GM12878 (cell line): Measurements from ENCODE around the gene ADAM19. TPM values are rescaled to one million over a fixed set of nuclear protein-coding genes. Genes with fewer than 3 reads are reported as not detected.

Experiments
- ATAC-seq: fragments of 200-7000 bp; cut with Tn5 transposase; 3 replicates; pipeline ENCODE4 v1.9.1; 2020; ENCODE audit warnings: mild to moderate bottlenecking, moderate library complexity
- BruUV-seq: library from RNA; stranded (reverse); fragments of 400-500 nt; replicated peaks from 2 replicates; lab custom pipeline; 2021; lab: Mats Ljungman, UMichigan
- CTCF ChIA-PET: fragments of 300-600 bp; sonication (Branson Sonifier 250); formaldehyde crosslinking; extraction: SDS; loops from one replicate; lab custom pipeline; 2021; ENCODE audit warnings: inconsistent platforms; lab: Yijun Ruan, JAX
- POLR2A ChIA-PET: fragments of 350-600 bp; formaldehyde crosslinking; extraction: SDS; loops from one replicate; lab custom pipeline; 2021; ENCODE audit warnings: inconsistent platforms; lab: Charles Lee
- RAD21 ChIA-PET: fragments of 300-600 bp; sonication (Branson Sonifier 250); formaldehyde crosslinking; loops from one replicate; lab custom pipeline; 2023; ENCODE audit warnings: antibody characterized with exemption; ENCODE audit not compliant: unreplicated experiment; lab: Charles Lee
- SMC1A ChIA-PET: fragments of 300-600 bp; sonication (Branson Sonifier 250); formaldehyde crosslinking; loops from one replicate; lab custom pipeline; 2023; ENCODE audit not compliant: unreplicated experiment, uncharacterized antibody; lab: Charles Lee
- DNase-seq: peaks from one replicate; pipeline ENCODE4 v3.0.0-alpha.2; 2011; ENCODE audit warnings: low read depth, low spot score
- FAIRE-seq: peaks from 3 replicates; lab custom pipeline; 2011; peaks lifted over from hg19 to GRCh38; lab: Jason Lieb, UNC
- H2AFZ ChIP-seq: 2 replicates; pipeline ENCODE4 v1.6.0; 2011; ENCODE audit warnings: low read depth, low read length, control low read depth; ENCODE audit not compliant: control insufficient read depth
- H3K27ac ChIP-seq: 2 replicates; pipeline ENCODE4 v1.5.1; 2011; ENCODE audit warnings: control low read depth; ENCODE audit not compliant: control insufficient read depth, insufficient read depth
- H3K27me3 ChIP-seq, 2 experiments: replicated peaks in 1 of 2; 2 replicates each; pipeline versions ENCODE4 v1.6.0 to v1.6.1; 2011; ENCODE audit warnings: low read length in 1 of 2; ENCODE audit not compliant: control insufficient read depth in 2 of 2, insufficient read depth in 2 of 2
- H3K36me3 ChIP-seq, 2 experiments: 2 replicates each; pipeline ENCODE4 v1.5.1; 2011; ENCODE audit warnings: low read length in 1 of 2; ENCODE audit not compliant: control insufficient read depth in 2 of 2, insufficient read depth in 2 of 2
- H3K4me1 ChIP-seq: 2 replicates; pipeline ENCODE4 v1.6.1; 2011; ENCODE audit warnings: mild to moderate bottlenecking, low read length, moderate library complexity, mixed read lengths; ENCODE audit not compliant: control insufficient read depth, insufficient read depth
- H3K4me2 ChIP-seq: 2 replicates; pipeline ENCODE4 v1.6.0; 2011; ENCODE audit warnings: control low read depth; ENCODE audit not compliant: control insufficient read depth, insufficient read depth
- H3K4me3 ChIP-seq: fragments of 200-600 bp; sonication (generic); 2 replicates; pipeline ENCODE4 v1.5.1; 2016
- H3K79me2 ChIP-seq: 2 replicates; pipeline ENCODE4 v1.6.0; 2011; ENCODE audit warnings: low read length; ENCODE audit not compliant: control insufficient read depth, insufficient read depth
- H3K9ac ChIP-seq: 2 replicates; pipeline ENCODE4 v1.8.0; 2011; ENCODE audit warnings: low read length, control low read depth, mixed read lengths; ENCODE audit not compliant: control insufficient read depth, insufficient read depth
- H3K9me3 ChIP-seq: replicated peaks from 3 replicates; pipeline ENCODE4 v1.5.1; 2011; ENCODE audit warnings: mild to moderate bottlenecking, low read length; ENCODE audit not compliant: control insufficient read depth, insufficient read depth
- H4K20me1 ChIP-seq: 2 replicates; pipeline ENCODE4 v1.6.0; 2011; ENCODE audit not compliant: control insufficient read depth, insufficient read depth
- BCL11A ChIP-seq: IDR thresholded peaks from 2 replicates; pipeline ENCODE4 v1.6.1; 2011; ENCODE audit warnings: low read depth, low read length
- BCLAF1 ChIP-seq: fragments of 450-650 bp; IDR thresholded peaks from 2 replicates; pipeline ENCODE4 v1.6.1; 2017; ENCODE audit warnings: antibody characterized with exemption, mild to moderate bottlenecking, moderate library complexity
- BMI1 ChIP-seq: fragments of 450-650 bp; IDR thresholded peaks from 2 replicates; pipeline ENCODE4 v1.6.1; 2016; ENCODE audit warnings: mild to moderate bottlenecking, moderate library complexity, borderline replicate concordance
- CHD1 ChIP-seq: IDR thresholded peaks from 2 replicates; pipeline ENCODE4 v1.6.1; 2012; ENCODE audit warnings: low read depth, low read length, improper control_type of control experiment
- E2F8 ChIP-seq: fragments of 450-650 bp; IDR thresholded peaks from 2 replicates; pipeline ENCODE4 v1.6.1; 2018; ENCODE audit warnings: mild to moderate bottlenecking, low read depth, moderate library complexity; ENCODE audit not compliant: partially characterized antibody
- EGR1 ChIP-seq, 2 experiments: IDR thresholded peaks; 1 replicate in 1 of 2; 2 replicates in 1 of 2; pipeline ENCODE4 v1.6.1; 2011 to 2012; ENCODE audit warnings: low read depth in 2 of 2, low read length in 2 of 2, borderline replicate concordance in 1 of 2, mild to moderate bottlenecking in 1 of 2, moderate library complexity in 1 of 2
- ESRRA ChIP-seq: IDR thresholded peaks from 2 replicates; pipeline ENCODE4 v1.6.1; 2012; ENCODE audit warnings: mild to moderate bottlenecking, low read length, improper control_type of control experiment
- EZH2 ChIP-seq: IDR thresholded peaks from 2 replicates; pipeline ENCODE4 v1.6.1; 2012; ENCODE audit warnings: low read depth, mild to moderate bottlenecking, control low read depth, inconsistent platforms, low read length, borderline replicate concordance; ENCODE audit not compliant: control insufficient read depth
- HDAC2 ChIP-seq: fragments of 200-600 bp; sonication (generic); IDR thresholded peaks from 2 replicates; pipeline ENCODE4 v1.6.1; 2017
- HDGF ChIP-seq: fragments of 450-650 bp; IDR thresholded peaks from 2 replicates; pipeline ENCODE4 v1.6.1; 2016; ENCODE audit warnings: antibody characterized with exemption
- MTA3 ChIP-seq: IDR thresholded peaks from 2 replicates; pipeline ENCODE4 v1.6.1; 2012; ENCODE audit warnings: low read length, inconsistent platforms, borderline replicate concordance
- NFIC ChIP-seq: IDR thresholded peaks from 2 replicates; pipeline ENCODE4 v1.6.1; 2012; ENCODE audit warnings: low read depth, mild to moderate bottlenecking, inconsistent platforms, low read length, moderate library complexity
- NKRF ChIP-seq: fragments of 450-650 bp; conservative IDR thresholded peaks from 2 replicates; pipeline ENCODE4 v1.6.1; 2017; ENCODE audit warnings: mild to moderate bottlenecking, moderate library complexity
- NRF1 ChIP-seq: conservative IDR thresholded peaks from 2 replicates; pipeline ENCODE4 v1.6.1; 2011; ENCODE audit warnings: mild to moderate bottlenecking, low read depth, low read length, improper control_type of control experiment
- RELA ChIP-seq: fragments of 450-650 bp; IDR thresholded peaks from 2 replicates; pipeline ENCODE4 v1.8.0; 2014; ENCODE audit warnings: borderline replicate concordance; ENCODE audit not compliant: partially characterized antibody
- WGBS: methylation state at CpG from one replicate; pipeline ENCODE4 v1.1.6; 2016; ENCODE audit warnings: low lambda C conversion rate; ENCODE audit not compliant: insufficient replicate concordance, insufficient coverage; ENCODE audit errors: missing lambda C conversion rate; 5-methylcytosine and 5-hydroxymethylcytosine counted together
- in situ Hi-C: fragments of 300-500 bp; cut with MboI; formaldehyde crosslinking; loops from 9 replicates; pipeline ENCODE4 v1.14.3; 2018; ENCODE audit warnings: mixed read lengths
- intact Hi-C: fragments of 100-400 bp; cut with micrococcal nuclease; formaldehyde crosslinking; loops from one replicate; pipeline ENCODE4 v1.14.2; 2022; ENCODE audit not compliant: unreplicated experiment
- polyA plus RNA-seq, 11 experiments: library from polyadenylated mRNA; depleted of rRNA in 4 of 11; unstranded in 6 of 11; stranded (reverse) in 5 of 11; fragments of >200 nt; fragmentation: Nextera tagmentation in 4 of 11; fragmentation: Illumina TruSeq in 1 of 11; extraction: Ambion mirVana in 4 of 11; extraction: Trizol in 1 of 11; gene quantifications; 1 replicate in 1 of 11; 2 replicates in 10 of 11; pipeline versions ENCODE4 v1.2.1 to v1.2.3, GENCODE V29; 2011 to 2016; ENCODE audit warnings: inconsistent platforms in 2 of 11, missing spikeins in 2 of 11, low read depth in 1 of 11
- total RNA-seq, 4 experiments: library from RNA; depleted of rRNA in 3 of 4; stranded (reverse); fragments of >200 nt in 3 of 4; fragmentation: Illumina TruSeq in 1 of 4; extraction: Trizol in 1 of 4; gene quantifications; 2 replicates each; pipeline versions ENCODE4 v1.2.1 to v1.2.3, GENCODE V29; 2013 to 2021

Gene ADAM19
- total and polyA plus RNA-seq, 10 of the 15 experiments (the other 5 are each of a cell fraction or from before 2014, with no cell fraction given): 16.0 to 92.8 (median 44.7) TPM

GRCh38 chr5:157533011-157533481 is 42.5 kb downstream of the ADAM19 start:
- SMC1A ChIA-PET: interaction anchor here (0.6 to 1.3 kb wide), 3 partner anchors 21 to 1509 kb away, joined by 3 to 5 read pairs (median 3); no protein-coding TSS in a partner anchor
- POLR2A ChIA-PET: interaction anchor here (1.0 kb wide), 1 partner anchor 13 kb away, joined by 3 read pairs; no protein-coding TSS in a partner anchor
- FAIRE-seq (no peak), ATAC-seq (no peak), DNase-seq (no peak)
- intact Hi-C loops: no loop called here
- Histone ChIP-seq H2AFZ (no peak overlapping the region), H3K4me3 (no peak overlapping the region), H3K4me2 (no peak overlapping the region), H3K9ac (no peak overlapping the region), H4K20me1 (no peaks in the 10 kb centered on the region), H3K9me3 (no peaks in the 10 kb centered on the region), H3K27ac (no peak overlapping the region), H3K36me3 (peaks cover 16 to 22% of the 10 kb centered on the region in 2 experiments; a peak in 3 of 4 replicates), H3K27me3 (no peaks in the 10 kb centered on the region), H3K79me2 (no peaks in the 10 kb centered on the region), H3K4me1 (peaks cover 7% of the 10 kb centered on the region)
- in situ Hi-C loops: no loop called here
- 39% methylated on average over 7 of the region's 7 CpGs for WGBS
- RAD21 ChIA-PET: interaction anchor here (0.6 kb wide), 1 partner anchor 15 kb away, joined by 3 read pairs; no protein-coding TSS in a partner anchor
- BruUV-seq: no TSS peak
- CTCF ChIA-PET: no interaction called here
- no peak for TF ChIP-seq BCL11A
- TF ChIP-seq EGR1 (IDR thresholded peaks at IDR 0.05; ENCODE audit: borderline replicate concordance in 1 of 2, low read depth in 2 of 2, low read length in 2 of 2): no peak
- no peak for TF ChIP-seq CHD1
- no peak for TF ChIP-seq HDAC2
- no peak for TF ChIP-seq HDGF
- TF ChIP-seq ESRRA: no peak
- no peak for TF ChIP-seq BCLAF1
- TF ChIP-seq NRF1: no peak
- no peak for TF ChIP-seq MTA3
- TF ChIP-seq NKRF: no peak
- TF ChIP-seq EZH2: no peak
- no peak for TF ChIP-seq E2F8
- TF ChIP-seq NFIC: no peak
- no peak for TF ChIP-seq RELA
- TF ChIP-seq BMI1: no peak
